Upper lobe of left lung (tissue), 6 donors: ENCODE results near the gene MAD1L1. TPM values are rescaled to one million over a fixed set of nuclear protein-coding genes. Genes with fewer than 3 reads are reported as not detected.

Source experiments
- ATAC-seq, 2 donors: fragments of 200-7000 bp; cut with Tn5 transposase; one replicate each; pipeline ENCODE4 v1.9.1; 2022; ENCODE audit warnings: mild to moderate bottlenecking in 2 of 2, moderate library complexity in 2 of 2; ENCODE audit not compliant: low FRiP score in 2 of 2
- DNase-seq, 2 donors: peaks; one replicate each; pipeline ENCODE4 v3.0.0-alpha.2; 2019 to 2020
- H3K27ac ChIP-seq, 4 donors: fragments of 200-600 bp; sonication (generic); one replicate each; pipeline ENCODE4 v1.5.1; 2016 to 2019
- H3K27me3 ChIP-seq, 4 donors: fragments of 200-600 bp; sonication (generic); one replicate each; pipeline ENCODE4 v1.5.1; 2017 to 2019
- H3K36me3 ChIP-seq, 4 donors: fragments of 200-600 bp; sonication (generic); one replicate each; pipeline ENCODE4 v1.5.1; 2016 to 2019
- H3K4me1 ChIP-seq, 4 donors: fragments of 200-600 bp; sonication (generic); one replicate each; pipeline ENCODE4 v1.5.1; 2018 to 2019
- H3K4me3 ChIP-seq, 4 donors: fragments of 200-600 bp; sonication (generic); one replicate each; pipeline ENCODE4 v1.5.1; 2017 to 2019; ENCODE audit warnings: mild to moderate bottlenecking in 2 of 4, moderate library complexity in 1 of 4
- H3K9me3 ChIP-seq, 4 donors: fragments of 200-600 bp; sonication (generic); one replicate each; pipeline ENCODE4 v1.5.1; 2018 to 2019
- CTCF ChIP-seq, 6 experiments: fragments of 450-650 bp in 4 of 6; fragments of 200-600 bp in 2 of 6; sonication (generic) in 2 of 6; IDR thresholded peaks; one replicate each; pipeline ENCODE4 v1.5.1; 2016 to 2019; ENCODE audit warnings: antibody characterized with exemption in 6 of 6
- EP300 ChIP-seq, 4 donors: sonication (generic); formaldehyde crosslinking; IDR thresholded peaks; one replicate each; pipeline ENCODE4 v1.5.1; 2017; ENCODE audit warnings: antibody characterized with exemption in 4 of 4, control low read depth in 2 of 4
- POLR2A ChIP-seq, 4 donors: fragments of 450-650 bp; IDR thresholded peaks; one replicate each; pipeline ENCODE4 v1.5.1; 2016 to 2017; ENCODE audit warnings: antibody characterized with exemption in 4 of 4, mild to moderate bottlenecking in 2 of 4
- POLR2AphosphoS5 ChIP-seq, 2 donors: sonication (generic); formaldehyde crosslinking; IDR thresholded peaks; one replicate each; pipeline ENCODE4 v1.5.1; 2017; ENCODE audit warnings: antibody characterized with exemption in 2 of 2
- WGBS, 2 donors: methylation state at CpG; one replicate each; pipeline ENCODE4 v1.1.5; 2017 to 2018; 5-methylcytosine and 5-hydroxymethylcytosine counted together
- total RNA-seq, 6 donors: library from RNA; depleted of rRNA in 4 of 6; stranded (reverse); fragments of >200 nt in 4 of 6; gene quantifications; one replicate each; pipeline versions ENCODE4 v1.1.0 to v1.2.1, GENCODE V29; 2016 to 2021
- donor health status: DM: no; HTN: no; CAD: no; lungs with moderate emphysema.
- donor health status: DM: no; HTN: yes; CAD: no; lungs with severe emphysema.

The MAD1L1 gene
- total RNA-seq, 6 donors from 2014 or later: 40.6 to 364 (median 65.6) TPM

GRCh38 chr7:2018569-2019460 lies 213.9 kb downstream of the MAD1L1 start:
- TF ChIP-seq POLR2AphosphoS5 (IDR thresholded peaks at IDR 0.05): no peak
- TF ChIP-seq POLR2A (IDR thresholded peaks at IDR 0.05): peak in 1 of 4 donors; percentile 33
- DNase-seq (peak; percentile 44 to 78), ATAC-seq (peak; percentile 32 to 85)
- 76 to 82% methylated on average over 28 of the region's 28 CpGs for WGBS, 2 donors
- H3K4me1 ChIP-seq: peaks cover 5 to 17% (median 14%) of the 10 kb centered on the region in 4 donors
- H3K36me3 ChIP-seq: peaks cover 0 to 5% (median 0%) of the 10 kb centered on the region in 4 donors
- H3K27ac ChIP-seq: peak overlapping the region; percentile 32 to 76 (median 69)
- H3K9me3 ChIP-seq: no peaks in the 10 kb centered on the region
- peak overlapping the region in 1 of 4 donors; percentile 2 for H3K4me3 ChIP-seq
- no peaks in the 10 kb centered on the region for H3K27me3 ChIP-seq

GRCh38 chr7:2017914-2018568 lies 214.7 kb downstream of the MAD1L1 start:
- H3K27ac ChIP-seq: no peak overlapping the region

GRCh38 chr7:2017481-2017891 lies 215.3 kb downstream of the MAD1L1 start:
- TF ChIP-seq EP300 (IDR thresholded peaks at IDR 0.05) (no peak), POLR2AphosphoS5 (IDR thresholded peaks at IDR 0.05) (no peak), CTCF (IDR thresholded peaks at IDR 0.05) (no peak), POLR2A (IDR thresholded peaks at IDR 0.05) (no peak)
- Histone ChIP-seq H3K27ac (no peak overlapping the region), H3K27me3 (no peaks in the 10 kb centered on the region), H3K4me1 (peaks cover 5 to 17% (median 14%) of the 10 kb centered on the region in 4 donors), H3K9me3 (no peaks in the 10 kb centered on the region), H3K36me3 (peaks cover 0 to 18% (median 4%) of the 10 kb centered on the region in 4 donors), H3K4me3 (no peak overlapping the region)
- WGBS, 2 donors: 91 to 95% methylated on average over 18 of the region's 18 CpGs
- peak in 1 of 2 donors; percentile 6 for DNase-seq
- ATAC-seq: no peak

More at GRCh38 chr7:2017914-2018568, 214.7 kb downstream of the MAD1L1 start:
- H3K9me3 ChIP-seq: no peaks in the 10 kb centered on the region
- no peak for ATAC-seq
- H3K4me1 ChIP-seq: peaks cover 5 to 17% (median 14%) of the 10 kb centered on the region in 4 donors
- DNase-seq: peak in 1 of 2 donors; percentile 78
- no peak for TF ChIP-seq EP300 (IDR thresholded peaks at IDR 0.05)
- TF ChIP-seq POLR2A (IDR thresholded peaks at IDR 0.05): no peak
- no peak for TF ChIP-seq POLR2AphosphoS5 (IDR thresholded peaks at IDR 0.05)
- no peak for TF ChIP-seq CTCF (IDR thresholded peaks at IDR 0.05)
- peaks cover 0 to 13% (median 3%) of the 10 kb centered on the region in 4 donors for H3K36me3 ChIP-seq
- H3K27me3 ChIP-seq: no peaks in the 10 kb centered on the region
- 88 to 89% methylated on average over 26 of the region's 28 CpGs for WGBS, 2 donors
- H3K4me3 ChIP-seq: no peak overlapping the region

GRCh38 chr7:2016761-2017480 lies 215.8 kb downstream of the MAD1L1 start:
- no peak for TF ChIP-seq POLR2AphosphoS5 (IDR thresholded peaks at IDR 0.05)
- no peak for TF ChIP-seq POLR2A (IDR thresholded peaks at IDR 0.05)
- no peak for TF ChIP-seq CTCF (IDR thresholded peaks at IDR 0.05)
- TF ChIP-seq EP300 (IDR thresholded peaks at IDR 0.05): no peak
- H3K27me3 ChIP-seq: no peaks in the 10 kb centered on the region
- DNase-seq (peak; percentile 8 to 84), ATAC-seq (no peak)
- H3K4me3 ChIP-seq: no peak overlapping the region
- 92 to 93% methylated on average over 29 of the region's 29 CpGs for WGBS, 2 donors
- no peaks in the 10 kb centered on the region for H3K9me3 ChIP-seq
- H3K4me1 ChIP-seq: peaks cover 5 to 17% (median 14%) of the 10 kb centered on the region in 4 donors
- peaks cover 0 to 21% (median 4%) of the 10 kb centered on the region in 4 donors for H3K36me3 ChIP-seq
- no peak overlapping the region for H3K27ac ChIP-seq
